Femur (tissue), 1 donor: ENCODE measurements around the gene FTO.

Experiments used
- DNase-seq: peaks from one replicate; pipeline ENCODE4 v3.0.0-alpha.2; 2017

FTO gene

GRCh38 chr16:53756275-53756996 lies 52.5 kb downstream of the FTO start:
- no peak for DNase-seq

GRCh38 chr16:53757971-53758609 lies 54.1 kb downstream of the FTO start:
- DNase-seq = no peak

GRCh38 chr16:53761962-53762703 lies 58.2 kb downstream of the FTO start:
- DNase-seq = no peak

- DNase-seq = peak; percentile 31
These were observed 62.5 kb downstream of the FTO start for GRCh38 chr16:53766304-53767016.

GRCh38 chr16:53768167-53768566 lies 64.2 kb downstream of the FTO start:
- no peak for DNase-seq

- no peak for DNase-seq
These were observed 64.6 kb downstream of the FTO start for GRCh38 chr16:53768593-53768992.

- DNase-seq = no peak
These were observed 65.2 kb downstream of the FTO start for GRCh38 chr16:53769185-53769584.

- no peak for DNase-seq
These were observed 65.8 kb downstream of the FTO start for GRCh38 chr16:53769787-53770186.

GRCh38 chr16:53770641-53771040 lies 66.7 kb downstream of the FTO start:
- no peak for DNase-seq

- no peak for DNase-seq
These were observed 67.9 kb downstream of the FTO start for GRCh38 chr16:53771655-53772497.

- DNase-seq = peak; percentile 52
These were observed 69.3 kb downstream of the FTO start for GRCh38 chr16:53773150-53773846.

GRCh38 chr16:53773881-53774280 lies 69.9 kb downstream of the FTO start:
- DNase-seq = no peak

- no peak for DNase-seq
These were observed 71.3 kb downstream of the FTO start for GRCh38 chr16:53775106-53775820.

GRCh38 chr16:53775821-53776431 lies 72.0 kb downstream of the FTO start:
- peak; percentile 38 for DNase-seq

- DNase-seq = no peak
These were observed 75.2 kb downstream of the FTO start for GRCh38 chr16:53779186-53779585.

GRCh38 chr16:53780051-53780450 lies 76.1 kb downstream of the FTO start:
- DNase-seq = no peak

- no peak for DNase-seq
These were observed 77.2 kb downstream of the FTO start for GRCh38 chr16:53781023-53781605.

- no peak for DNase-seq
These were observed 78.2 kb downstream of the FTO start for GRCh38 chr16:53782148-53782547.

- no peak for DNase-seq
These were observed 80.3 kb downstream of the FTO start for GRCh38 chr16:53784291-53784690.

GRCh38 chr16:53785044-53785443 lies 81.1 kb downstream of the FTO start:
- no peak for DNase-seq
